HepG2 (cell line): ENCODE results near the gene SNX21. TPM values are rescaled to one million over a fixed set of nuclear protein-coding genes. Genes with fewer than 3 reads are reported as not detected.
"Not testable (repeated sequence)": the region's sequence is repeated elsewhere in the genome, so short reads cannot be mapped to it uniquely, and the experiment has no call there.

Experiments
- ATAC-seq: fragments of 200-7000 bp; cut with Tn5 transposase; 3 replicates; pipeline ENCODE4 v1.9.1; 2020; ENCODE audit warnings: mild to moderate bottlenecking, moderate library complexity
- BruUV-seq: library from RNA; stranded (reverse); fragments of 400-500 nt; replicated peaks from 2 replicates; lab custom pipeline; 2021; lab: Mats Ljungman, UMichigan
- CTCF ChIA-PET: fragments of 300-600 bp; formaldehyde crosslinking; extraction: SDS; loops from one replicate; lab custom pipeline; 2021; ENCODE audit warnings: low total read pairs, inconsistent platforms, low intra/inter-chr PET ratio; lab: Yijun Ruan, JAX
- POLR2A ChIA-PET: fragments of 350-600 bp; sonication (Branson Sonifier 250); formaldehyde crosslinking; loops from one replicate; lab custom pipeline; 2020; ENCODE audit warnings: antibody characterized with exemption, inconsistent platforms; lab: Yijun Ruan, JAX
- DNase-seq: peaks from one replicate; pipeline ENCODE4 v3.0.0-alpha.2; 2015; ENCODE audit warnings: low spot score
- FAIRE-seq: peaks from 3 replicates; lab custom pipeline; 2011; peaks lifted over from hg19 to GRCh38; lab: Jason Lieb, UNC
- H2AFZ ChIP-seq: one replicate; pipeline ENCODE4 v1.6.1; 2011; ENCODE audit warnings: low read length, inconsistent platforms
- H3K27ac ChIP-seq: fragments of 300-600 bp; 3 replicates; pipeline ENCODE4 v1.8.0; 2011; ENCODE audit warnings: mixed run types, mild to moderate bottlenecking, mixed read lengths, low read length, inconsistent platforms; ENCODE audit not compliant: insufficient read depth; ENCODE audit errors: extremely low read length
- H3K27me3 ChIP-seq, 2 experiments: fragments of 200-600 bp in 1 of 2; 2 replicates in 1 of 2; 3 replicates in 1 of 2; pipeline versions ENCODE4 v1.6.0 to v1.8.0; 2011; ENCODE audit warnings: low read length in 2 of 2, mild to moderate bottlenecking in 2 of 2, moderate library complexity in 2 of 2, inconsistent platforms in 1 of 2; ENCODE audit not compliant: insufficient read depth in 2 of 2, control insufficient read depth in 1 of 2
- H3K36me3 ChIP-seq, 2 experiments: fragments of 200-600 bp in 1 of 2; replicated peaks in 1 of 2; 2 replicates in 1 of 2; 3 replicates in 1 of 2; pipeline versions ENCODE4 v1.5.1 to v1.8.0; 2011; ENCODE audit warnings: low read length in 2 of 2, inconsistent platforms in 1 of 2; ENCODE audit not compliant: insufficient read depth in 2 of 2, control insufficient read depth in 1 of 2
- H3K4me1 ChIP-seq: 2 replicates; pipeline ENCODE4 v1.5.1; 2012; ENCODE audit warnings: low read length, inconsistent platforms; ENCODE audit not compliant: insufficient read depth
- H3K4me2 ChIP-seq: 2 replicates; pipeline ENCODE4 v1.6.0; 2011; ENCODE audit warnings: low read depth, low read length, inconsistent platforms
- H3K4me3 ChIP-seq, 3 experiments: fragments of 200-600 bp in 1 of 3; sonication (generic), shearing (Covaris generic) in 1 of 3; replicated peaks in 1 of 3; 2 replicates each; pipeline ENCODE4 v1.5.1; 2011 to 2016; ENCODE audit warnings: low read length in 3 of 3, inconsistent platforms in 2 of 3, low read depth in 2 of 3, mild to moderate bottlenecking in 2 of 3, control low read depth in 1 of 3, mixed read lengths in 1 of 3; ENCODE audit not compliant: insufficient read depth in 1 of 3
- H3K79me2 ChIP-seq: one replicate; pipeline ENCODE4 v1.6.1; 2011; ENCODE audit warnings: low read length, inconsistent platforms; ENCODE audit not compliant: insufficient read depth
- H3K9ac ChIP-seq: 2 replicates; pipeline ENCODE4 v1.6.0; 2011; ENCODE audit warnings: mild to moderate bottlenecking, low read depth, low read length, inconsistent platforms; ENCODE audit not compliant: insufficient read depth
- H3K9me3 ChIP-seq: 2 replicates; pipeline ENCODE4 v1.5.1; 2012; ENCODE audit warnings: mild to moderate bottlenecking, low read length
- H4K20me1 ChIP-seq: 2 replicates; pipeline ENCODE4 v1.6.0; 2011; ENCODE audit warnings: inconsistent platforms, mild to moderate bottlenecking, low read length, moderate library complexity; ENCODE audit not compliant: insufficient read depth
- ARNT ChIP-seq: fragments of 450-650 bp; IDR thresholded peaks from 2 replicates; pipeline ENCODE4 v1.6.1; 2017
- E2F2 ChIP-seq: sonication (generic); formaldehyde crosslinking; IDR thresholded peaks from 2 replicates; pipeline ENCODE4 v1.4.0; 2020; ENCODE audit warnings: missing genetic modification reagents, borderline replicate concordance
- GATAD1 ChIP-seq: IDR thresholded peaks from 2 replicates; pipeline ENCODE4 v1.6.1; 2016; ENCODE audit warnings: missing genetic modification reagents, missing compliant biosample characterization
- NFE2L1 ChIP-seq: sonication (generic); formaldehyde crosslinking; IDR thresholded peaks from 2 replicates; pipeline ENCODE4 v1.4.0; 2020; ENCODE audit warnings: missing genetic modification reagents, mild to moderate bottlenecking, borderline replicate concordance
- SATB2 ChIP-seq: sonication (generic); formaldehyde crosslinking; IDR thresholded peaks from 2 replicates; pipeline ENCODE4 v1.5.0; 2020; ENCODE audit warnings: missing genetic modification reagents
- SNAPC2 ChIP-seq: sonication (generic); formaldehyde crosslinking; IDR thresholded peaks from 2 replicates; pipeline ENCODE4 v1.8.1; 2022; ENCODE audit warnings: mild to moderate bottlenecking, missing genetic modification reagents
- SP1 ChIP-seq, 2 experiments: fragments of 450-650 bp in 1 of 2; sonication (generic) in 1 of 2; formaldehyde crosslinking in 1 of 2; IDR thresholded peaks; 2 replicates each; pipeline versions ENCODE4 v1.4.0 to v1.6.1; 2016 to 2020; ENCODE audit warnings: missing genetic modification reagents in 1 of 2
- TARDBP ChIP-seq: sonication (generic); formaldehyde crosslinking; IDR thresholded peaks from 2 replicates; pipeline ENCODE4 v1.8.0; 2022; ENCODE audit warnings: mild to moderate bottlenecking, missing genetic modification reagents
- XRCC5 ChIP-seq: fragments of 200-400 bp; formaldehyde crosslinking; optimal IDR thresholded peaks from 2 replicates; pipeline ENCODE3; 2017; ENCODE audit warnings: mild to moderate bottlenecking, low read length
- ZNF10 ChIP-seq: sonication (generic); formaldehyde crosslinking; IDR thresholded peaks from 2 replicates; pipeline ENCODE4 v1.4.0; 2020; ENCODE audit warnings: mild to moderate bottlenecking, low read depth, missing genetic modification reagents, borderline replicate concordance
- ZNF501 ChIP-seq: sonication (generic); formaldehyde crosslinking; IDR thresholded peaks from 2 replicates; pipeline ENCODE4 v1.5.1; 2020; ENCODE audit warnings: mild to moderate bottlenecking, moderate library complexity, missing genetic modification reagents
- ZNF567 ChIP-seq: sonication (generic); formaldehyde crosslinking; IDR thresholded peaks from 2 replicates; pipeline ENCODE4 v1.8.1; 2023; ENCODE audit warnings: mild to moderate bottlenecking, missing genetic modification reagents, borderline replicate concordance
- WGBS: methylation state at CpG from one replicate; pipeline ENCODE4 v1.1.6; 2017; ENCODE audit warnings: low lambda C conversion rate; 5-methylcytosine and 5-hydroxymethylcytosine counted together
- in situ Hi-C: cut with HindIII; loops from 2 replicates; pipeline ENCODE4 v1.10.0; 2017; ENCODE audit warnings: low pct_unique_long_range_greater_than_20kb; ENCODE audit not compliant: extremely low pct_ligation_motif_present
- intact Hi-C: fragments of 100-400 bp; cut with micrococcal nuclease; formaldehyde crosslinking; loops from one replicate; pipeline ENCODE4 v1.10.0; 2022; ENCODE audit not compliant: unreplicated experiment
- polyA plus RNA-seq, 8 experiments: library from polyadenylated mRNA; depleted of rRNA in 3 of 8; stranded (reverse) in 7 of 8; unstranded in 1 of 8; fragments of >200 nt; fragmentation: Illumina TruSeq in 4 of 8; extraction: Trizol in 4 of 8; gene quantifications; 2 replicates each; pipeline versions ENCODE4 v1.2.1 to v1.2.3, GENCODE V29; 2011 to 2016; ENCODE audit warnings: low read depth in 4 of 8, missing spikeins in 1 of 8, mixed read lengths in 1 of 8; ENCODE audit not compliant: insufficient read depth in 1 of 8
- total RNA-seq, 5 experiments: library from RNA; depleted of rRNA; stranded (reverse); fragments of >200 nt; fragmentation: Illumina TruSeq; extraction: Trizol; gene quantifications; 2 replicates each; pipeline ENCODE4 v1.2.3, GENCODE V29; 2016; ENCODE audit warnings: low read depth in 1 of 5
- TF ChIP-seq, protein P1 (sequence below): IDR thresholded peaks from 2 replicates; pipeline ENCODE4 v1.6.1; 2016; ENCODE audit warnings: low read depth, borderline replicate concordance
- TF ChIP-seq, protein P2 (sequence below): sonication (generic); formaldehyde crosslinking; IDR thresholded peaks from 2 replicates; pipeline ENCODE4 v1.5.0; 2020; ENCODE audit warnings: missing genetic modification reagents

Gene SNX21
- total and polyA plus RNA-seq, 2 of the 13 experiments (the other 11 are each of a cell fraction or from before 2014, with no cell fraction given) = 7.7 to 12.8 TPM

DNA sequence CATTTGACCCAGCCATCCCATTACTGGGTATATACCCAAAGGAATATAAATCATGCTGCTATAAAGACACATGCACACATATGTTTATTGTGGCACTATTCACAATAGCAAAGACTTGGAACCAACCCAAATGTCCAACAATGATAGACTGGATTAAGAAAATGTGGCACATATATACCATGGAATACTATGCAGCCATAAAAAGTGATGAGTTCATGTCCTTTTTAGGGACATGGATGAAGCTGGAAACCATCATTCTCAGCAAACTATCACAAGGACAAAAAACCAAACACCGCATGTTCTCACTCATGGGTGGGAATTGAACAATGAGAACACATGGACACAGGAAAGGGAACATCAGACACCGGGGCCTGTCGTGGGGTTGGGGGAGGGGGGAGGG, 35.6 kb upstream of the SNX21 start:
- BruUV-seq, POLR2A ChIA-PET, H2AFZ ChIP-seq, H3K79me2 ChIP-seq, FAIRE-seq, H3K9me3 ChIP-seq, DNase-seq, ATAC-seq, H3K9ac ChIP-seq, H4K20me1 ChIP-seq, H3K4me3 ChIP-seq, H3K4me2 ChIP-seq, H3K27ac ChIP-seq, H3K27me3 ChIP-seq, H3K4me1 ChIP-seq: not testable (repeated sequence)
- H3K36me3 ChIP-seq = peaks cover 28 to 50% of the 10 kb centered on the region in 2 experiments
- WGBS = 96% methylated on average over 3 of the region's 3 CpGs
- intact Hi-C loops = loop anchor here (10.0 kb wide), 1 partner anchor 87 kb away; the partner anchor contains the start of genes SPATA25 and ZSWIM1
- in situ Hi-C loops = loop anchor here (25.0 kb wide), 1 partner anchor 564 kb away; no protein-coding TSS in a partner anchor
- CTCF ChIA-PET = interaction anchor here (2.7 kb wide), 1 partner anchor 165 kb away, joined by 14 read pairs; no protein-coding TSS in a partner anchor

DNA sequence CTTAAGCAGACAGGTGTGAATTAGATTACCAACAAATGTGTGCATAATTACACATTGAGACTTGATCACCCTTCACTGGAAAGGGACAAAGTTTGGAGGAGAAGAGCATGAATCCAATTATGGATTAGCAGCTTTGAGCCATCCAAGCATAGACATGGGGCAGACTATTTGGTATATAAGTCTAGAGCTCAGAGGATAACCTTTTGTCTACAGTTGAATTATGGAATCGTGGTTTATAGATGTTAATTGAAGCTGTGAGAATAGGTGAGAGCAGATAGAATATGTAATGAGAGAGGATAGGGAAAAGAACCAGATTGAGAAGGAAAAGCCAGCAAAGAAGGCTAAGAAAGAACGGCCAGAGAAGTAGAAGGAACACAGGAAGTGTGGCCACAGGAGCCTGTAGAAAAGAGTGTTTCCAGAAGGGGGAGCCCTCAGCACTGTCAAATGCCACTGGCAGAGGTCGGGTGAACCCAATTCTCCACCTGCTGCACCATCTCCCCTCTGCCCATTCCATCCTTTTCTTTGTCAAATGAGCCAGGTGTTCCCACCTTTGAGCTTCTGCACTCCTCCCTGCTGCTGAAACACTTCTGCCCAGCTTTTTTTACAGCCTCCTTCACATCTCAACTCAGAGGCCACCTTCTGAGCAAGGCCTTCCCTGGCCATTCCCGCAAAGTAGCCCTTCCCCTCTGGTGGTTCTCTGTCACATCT, 34.5 kb upstream of the SNX21 start:
- Histone ChIP-seq H3K4me1 (no peaks in the 10 kb centered on the region), H3K27ac (no peak overlapping the region), H4K20me1 (no peaks in the 10 kb centered on the region), H3K9ac (no peak overlapping the region), H2AFZ (no peak overlapping the region), H3K27me3 (no peaks in the 10 kb centered on the region), H3K79me2 (no peaks in the 10 kb centered on the region), H3K4me2 (no peak overlapping the region), H3K9me3 (no peaks in the 10 kb centered on the region), H3K36me3 (peaks cover 37 to 57% of the 10 kb centered on the region in 2 experiments), H3K4me3 (no peak overlapping the region)
- ChIA-PET POLR2A (interaction anchor here (0.5 to 1.8 kb wide), 4 partner anchors 91 to 147 kb away, joined by 3 to 6 read pairs (median 3); partner anchors contain the start of gene CTSA), CTCF (interaction anchor here (1.3 to 2.7 kb wide), 3 partner anchors 91 to 171 kb away, joined by 4 to 14 read pairs (median 5); no protein-coding TSS in a partner anchor)
- BruUV-seq = no TSS peak
- intact Hi-C loops = loop anchor here (1.0 to 10.0 kb wide), 2 partner anchors 86 to 164 kb away; partner anchors contain the start of genes SPATA25 and ZSWIM1
- 39% methylated on average over 4 of the region's 4 CpGs for WGBS
- in situ Hi-C loops = loop anchor here (25.0 kb wide), 1 partner anchor 563 kb away; no protein-coding TSS in a partner anchor
- ATAC-seq = peak; percentile 97
- DNase-seq = peak; percentile 61
- peak; percentile 74 for FAIRE-seq
- TF ChIP-seq SATB2 (CRISPR knock-in tag) (no peak), E2F2 (no peak), ARNT (no peak), SNAPC2 (0 out of 2 replicates have a peak, but pooled peaks have one; percentile 43), XRCC5 (peak; percentile 89), ZNF567 (CRISPR knock-in tag) (no peak), NFE2L1 (CRISPR knock-in tag) (no peak), TARDBP (CRISPR knock-in tag) (0 out of 2 replicates have a peak, but pooled peaks have one; percentile 34), GATAD1 (CRISPR knock-in tag) (0 out of 2 replicates have a peak, but pooled peaks have one; percentile 40), ZNF10 (CRISPR knock-in tag) (no peak), SP1 (IDR thresholded peaks at IDR 0.05) (no peak), SP1 (CRISPR knock-in tag; IDR thresholded peaks at IDR 0.05) (0 out of 2 replicates have a peak, but pooled peaks have one; percentile 13), ZNF501 (CRISPR knock-in tag) (no peak)
- TF ChIP-seq, protein P1, sequence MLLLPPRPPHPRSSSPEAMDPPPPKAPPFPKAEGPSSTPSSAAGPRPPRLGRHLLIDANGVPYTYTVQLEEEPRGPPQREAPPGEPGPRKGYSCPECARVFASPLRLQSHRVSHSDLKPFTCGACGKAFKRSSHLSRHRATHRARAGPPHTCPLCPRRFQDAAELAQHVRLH (CRISPR knock-in tag) = peak; percentile 26; the same call in 1 of the 2 replicates
- TF ChIP-seq, protein P2, sequence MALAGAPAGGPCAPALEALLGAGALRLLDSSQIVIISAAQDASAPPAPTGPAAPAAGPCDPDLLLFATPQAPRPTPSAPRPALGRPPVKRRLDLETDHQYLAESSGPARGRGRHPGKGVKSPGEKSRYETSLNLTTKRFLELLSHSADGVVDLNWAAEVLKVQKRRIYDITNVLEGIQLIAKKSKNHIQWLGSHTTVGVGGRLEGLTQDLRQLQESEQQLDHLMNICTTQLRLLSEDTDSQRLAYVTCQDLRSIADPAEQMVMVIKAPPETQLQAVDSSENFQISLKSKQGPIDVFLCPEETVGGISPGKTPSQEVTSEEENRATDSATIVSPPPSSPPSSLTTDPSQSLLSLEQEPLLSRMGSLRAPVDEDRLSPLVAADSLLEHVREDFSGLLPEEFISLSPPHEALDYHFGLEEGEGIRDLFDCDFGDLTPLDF (CRISPR knock-in tag) = no peak
